Activated CD4-positive, alpha-beta memory T cell treated with anti-CD3 and anti-CD28 coated beads, Interleukin-2, amount 10 ng/mL, durations not matched to agents 7 days and 5 days (primary cell): ENCODE measurements around the gene ST6GALNAC4. TPM values are rescaled to one million over a fixed set of nuclear protein-coding genes. Genes with fewer than 3 reads are reported as not detected.
"Not testable (repeated sequence)": the region's sequence is repeated elsewhere in the genome, so short reads cannot be mapped to it uniquely, and the experiment has no call there.

Experiments
- CTCF ChIA-PET: fragments of 350-600 bp; sonication (Branson Sonifier 250); formaldehyde crosslinking; loops from one replicate; lab custom pipeline; 2021; ENCODE audit warnings: antibody characterized with exemption, inconsistent platforms; lab: Charles Lee
- POLR2A ChIA-PET: fragments of 350-600 bp; sonication (Branson Sonifier 250); formaldehyde crosslinking; loops from one replicate; lab custom pipeline; 2021; ENCODE audit warnings: antibody characterized with exemption; lab: Charles Lee
- DNase-seq: peaks from one replicate; pipeline ENCODE4 v3.0.0-alpha.2; 2020
- H3K27ac Mint-ChIP-seq: one replicate; pipeline ENCODE4 v1.8.0; 2021; ENCODE audit warnings: mild to moderate bottlenecking, mixed read lengths
- H3K27me3 Mint-ChIP-seq: one replicate; pipeline ENCODE4 v1.8.0; 2021; ENCODE audit warnings: mixed read lengths
- H3K36me3 Mint-ChIP-seq: one replicate; pipeline ENCODE4 v1.8.0; 2021; ENCODE audit warnings: low read depth, mixed read lengths
- H3K4me1 Mint-ChIP-seq: one replicate; pipeline ENCODE4 v1.8.0; 2021; ENCODE audit warnings: mixed read lengths
- H3K4me3 Mint-ChIP-seq: one replicate; pipeline ENCODE4 v1.8.0; 2021; ENCODE audit warnings: mild to moderate bottlenecking, mixed read lengths
- H3K9me3 Mint-ChIP-seq: one replicate; pipeline ENCODE4 v1.8.0; 2021; ENCODE audit warnings: mixed read lengths
- total RNA-seq, 2 experiments: library from RNA; stranded (reverse); gene quantifications; one replicate each; pipeline ENCODE4 v1.2.3, GENCODE V29; 2021

The ST6GALNAC4 gene
- total RNA-seq, 2 experiments from 2014 or later = 19.4 to 21.5 TPM

DNA sequence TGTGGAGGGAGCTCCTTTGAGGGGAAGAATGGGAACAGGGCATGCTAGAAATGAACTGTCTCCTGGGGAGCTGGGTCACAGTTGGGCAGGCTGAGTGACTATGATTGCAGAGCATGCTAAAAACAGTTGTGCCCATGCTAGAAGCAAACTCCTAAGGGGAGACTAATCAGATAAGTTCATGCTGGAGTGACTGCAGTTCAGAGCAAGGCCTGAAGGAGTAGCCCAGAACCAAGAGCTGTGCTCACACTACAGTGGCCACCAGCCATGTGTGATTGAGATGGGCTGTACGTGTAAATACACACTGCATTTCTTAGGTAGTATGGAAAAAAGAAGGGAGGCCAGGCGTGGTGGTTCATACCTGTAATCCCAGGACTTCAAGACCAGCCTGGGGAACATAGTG is 29.0 kb downstream of the ST6GALNAC4 start:
- CTCF ChIA-PET = interaction anchor here (0.6 to 1.0 kb wide), 4 partner anchors 18 to 34 kb away, joined by 3 to 5 read pairs (median 4); no protein-coding TSS in a partner anchor
- no peak for DNase-seq
- Mint-ChIP-seq H3K36me3 (peaks cover 68% of the 10 kb centered on the region), H3K4me3 (no peak overlapping the region), H3K27ac (no peak overlapping the region), H3K27me3 (no peaks in the 10 kb centered on the region), H3K4me1 (peaks cover 17% of the 10 kb centered on the region), H3K9me3 (no peaks in the 10 kb centered on the region)
- POLR2A ChIA-PET = interaction anchor here (0.7 kb wide), 1 partner anchor 12 kb away, joined by 3 read pairs; the partner anchor contains the start of gene ST6GALNAC6

GRCh38 chr9:127886401-127886972 is 30.4 kb downstream of the ST6GALNAC4 start:
- Mint-ChIP-seq H3K4me3 (no peak overlapping the region), H3K27me3 (no peaks in the 10 kb centered on the region), H3K36me3 (peaks cover 59% of the 10 kb centered on the region), H3K9me3 (no peaks in the 10 kb centered on the region), H3K4me1 (peaks cover 12% of the 10 kb centered on the region), H3K27ac (no peak overlapping the region)
- no peak for DNase-seq
- POLR2A ChIA-PET = no interaction called here
- CTCF ChIA-PET = interaction anchor here (1.0 kb wide), 1 partner anchor 16 kb away, joined by 5 read pairs; no protein-coding TSS in a partner anchor

DNA sequence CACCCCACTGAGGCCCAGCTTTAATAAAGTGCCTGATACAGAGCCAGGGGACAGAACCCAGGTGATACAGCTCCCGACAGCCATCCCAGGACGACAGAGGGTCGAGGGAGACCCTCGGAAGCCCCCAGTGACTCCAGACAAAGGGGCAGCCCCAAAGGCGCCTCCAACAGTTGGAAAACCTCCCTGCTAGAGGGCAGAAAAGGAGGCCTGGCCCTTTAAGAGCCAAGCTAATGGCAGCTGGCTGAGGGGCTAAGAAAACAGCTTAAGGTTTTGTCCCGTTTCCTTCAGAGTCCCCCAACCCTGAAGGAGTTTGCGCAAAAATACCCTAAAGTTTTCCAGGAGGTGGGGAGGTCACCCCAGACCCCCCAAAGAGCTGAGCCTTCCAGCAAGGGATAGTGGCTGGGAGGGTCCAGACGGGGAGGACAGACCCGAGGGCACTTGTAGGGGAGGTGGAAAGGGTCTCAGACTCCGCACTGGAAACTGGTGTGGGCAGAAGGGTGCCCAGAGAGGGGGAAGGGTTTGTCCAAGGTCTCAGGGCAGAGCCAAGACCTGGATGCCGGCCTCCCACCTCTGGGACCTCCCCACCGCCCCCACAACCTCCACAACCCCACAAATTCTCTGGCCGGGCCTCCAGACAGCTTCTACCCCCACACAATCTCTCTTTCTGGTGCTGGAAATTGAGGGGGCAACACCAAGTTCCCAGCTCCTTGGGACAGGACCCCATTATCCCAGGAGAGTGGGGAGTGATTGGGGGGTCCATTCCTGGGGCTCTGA is 31.1 kb downstream of the ST6GALNAC4 start:
- ChIA-PET POLR2A (interaction anchor here (0.6 to 1.4 kb wide), 3 partner anchors 12 to 19 kb away, joined by 3 to 4 read pairs (median 3); no protein-coding TSS in a partner anchor), CTCF (interaction anchor here (1.3 kb wide), 1 partner anchor 16 kb away, joined by 3 read pairs; no protein-coding TSS in a partner anchor)
- H3K4me3 Mint-ChIP-seq = no peak overlapping the region
- H3K4me1 Mint-ChIP-seq = peaks cover 10% of the 10 kb centered on the region
- no peak for DNase-seq
- H3K36me3 Mint-ChIP-seq = peaks cover 53% of the 10 kb centered on the region
- H3K27me3 Mint-ChIP-seq = no peaks in the 10 kb centered on the region
- H3K9me3 Mint-ChIP-seq = no peaks in the 10 kb centered on the region
- no peak overlapping the region for H3K27ac Mint-ChIP-seq

- Mint-ChIP-seq H3K36me3 (peaks cover 46% of the 10 kb centered on the region), H3K27me3 (no peaks in the 10 kb centered on the region), H3K4me3 (no peak overlapping the region), H3K27ac (no peak overlapping the region), H3K4me1 (peaks cover 10% of the 10 kb centered on the region), H3K9me3 (no peaks in the 10 kb centered on the region)
- CTCF ChIA-PET = interaction anchor here (1.3 kb wide), 1 partner anchor 15 kb away, joined by 3 read pairs; no protein-coding TSS in a partner anchor
- POLR2A ChIA-PET = interaction anchor here (0.6 to 1.4 kb wide), 3 partner anchors 13 to 152 kb away, joined by 3 to 4 read pairs (median 3); no protein-coding TSS in a partner anchor
- no peak for DNase-seq
These were observed 31.8 kb downstream of the ST6GALNAC4 start for GRCh38 chr9:127884976-127885490.

- Mint-ChIP-seq H3K9me3 (no peaks in the 10 kb centered on the region), H3K36me3 (peaks cover 43% of the 10 kb centered on the region), H3K27me3 (no peaks in the 10 kb centered on the region), H3K27ac (no peak overlapping the region), H3K4me1 (peaks cover 10% of the 10 kb centered on the region), H3K4me3 (no peak overlapping the region)
- ChIA-PET CTCF (no interaction called here), POLR2A (interaction anchor here (0.6 to 1.4 kb wide), 2 partner anchors 14 to 152 kb away, joined by 3 read pairs; no protein-coding TSS in a partner anchor)
- no peak for DNase-seq
These were observed 32.4 kb downstream of the ST6GALNAC4 start for GRCh38 chr9:127884427-127884911.

DNA sequence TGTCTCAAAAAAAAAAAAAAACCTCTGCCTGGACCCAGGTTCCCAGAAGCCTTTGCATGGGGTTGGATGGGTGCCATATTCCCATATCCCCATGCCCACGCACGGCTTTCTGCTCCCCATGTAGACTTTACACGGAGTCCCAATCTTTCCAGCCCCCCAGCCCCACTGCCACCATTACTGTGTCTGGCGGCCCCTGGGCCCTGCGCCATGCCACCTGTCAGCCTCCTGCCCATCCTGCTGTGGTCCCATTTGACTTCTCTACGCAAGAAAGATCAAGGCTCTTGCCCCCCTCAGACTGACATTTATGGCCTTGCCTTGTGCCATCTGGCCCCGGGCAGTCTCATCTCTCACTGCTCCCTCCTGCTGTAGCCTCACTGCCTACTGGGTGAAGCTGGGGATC is 32.9 kb downstream of the ST6GALNAC4 start:
- no peak for DNase-seq
- Mint-ChIP-seq H3K9me3 (no peaks in the 10 kb centered on the region), H3K4me1 (peaks cover 10% of the 10 kb centered on the region), H3K27me3 (no peaks in the 10 kb centered on the region), H3K27ac (peak overlapping the region; percentile 53), H3K4me3 (no peak overlapping the region), H3K36me3 (peaks cover 43% of the 10 kb centered on the region)
- POLR2A ChIA-PET = interaction anchor here (1.4 kb wide), 1 partner anchor 15 kb away, joined by 3 read pairs; no protein-coding TSS in a partner anchor
- CTCF ChIA-PET = interaction anchor here (0.6 kb wide), 1 partner anchor 14 kb away, joined by 3 read pairs; no protein-coding TSS in a partner anchor

DNA sequence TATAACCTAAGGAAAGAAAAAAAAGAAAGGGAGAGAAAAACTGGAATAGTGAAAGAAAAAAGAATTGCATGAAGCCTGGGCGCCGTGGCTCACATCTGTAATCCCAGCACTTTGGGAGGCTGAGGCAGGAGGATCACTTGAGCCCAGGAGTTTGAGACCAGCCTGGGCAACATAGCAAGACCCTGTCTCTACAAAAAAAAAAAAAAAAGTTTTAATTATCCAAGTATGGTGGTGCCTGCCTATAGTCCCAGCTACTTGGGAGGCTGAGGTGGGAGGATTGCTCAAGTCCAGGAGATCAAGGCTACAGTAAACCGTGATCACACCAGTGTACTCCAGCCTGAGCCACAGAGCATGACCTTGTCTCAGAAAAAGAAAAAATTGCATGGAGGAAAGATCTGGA is 35.1 kb downstream of the ST6GALNAC4 start:
- not testable (repeated sequence) for H3K9me3 Mint-ChIP-seq, H3K27me3 Mint-ChIP-seq, H3K4me3 Mint-ChIP-seq, H3K27ac Mint-ChIP-seq, DNase-seq
- Mint-ChIP-seq H3K4me1 (peaks cover 11% of the 10 kb centered on the region), H3K36me3 (peaks cover 34% of the 10 kb centered on the region)
- CTCF ChIA-PET = interaction anchor here (0.7 to 2.9 kb wide), 8 partner anchors 8 to 147 kb away, joined by 3 to 17 read pairs (median 4); partner anchors contain the start of gene TOR2A
- POLR2A ChIA-PET = interaction anchor here (1.4 to 1.7 kb wide), 2 partner anchors 13 to 39 kb away, joined by 3 to 4 read pairs; no protein-coding TSS in a partner anchor

- Mint-ChIP-seq H3K27me3 (no peaks in the 10 kb centered on the region), H3K27ac (no peak overlapping the region), H3K4me1 (peaks cover 11% of the 10 kb centered on the region), H3K36me3 (peaks cover 21% of the 10 kb centered on the region), H3K4me3 (no peak overlapping the region), H3K9me3 (no peaks in the 10 kb centered on the region)
- ChIA-PET POLR2A (no interaction called here), CTCF (interaction anchor here (1.6 kb wide), 1 partner anchor 10 kb away, joined by 5 read pairs; no protein-coding TSS in a partner anchor)
- DNase-seq = no peak
These were observed 36.7 kb downstream of the ST6GALNAC4 start for GRCh38 chr9:127880143-127880542.

- Mint-ChIP-seq H3K4me1 (peaks cover 2% of the 10 kb centered on the region), H3K4me3 (no peak overlapping the region), H3K36me3 (peaks cover 7% of the 10 kb centered on the region), H3K27ac (no peak overlapping the region), H3K27me3 (no peaks in the 10 kb centered on the region), H3K9me3 (no peaks in the 10 kb centered on the region)
- no peak for DNase-seq
- ChIA-PET POLR2A (interaction anchor here (0.8 kb wide), 1 partner anchor 9 kb away, joined by 4 read pairs; no protein-coding TSS in a partner anchor), CTCF (interaction anchor here (0.6 to 0.7 kb wide), 2 partner anchors 66 to 614 kb away, joined by 3 to 8 read pairs; no protein-coding TSS in a partner anchor)
These were observed 38.0 kb downstream of the ST6GALNAC4 start for GRCh38 chr9:127878652-127879390.

DNA sequence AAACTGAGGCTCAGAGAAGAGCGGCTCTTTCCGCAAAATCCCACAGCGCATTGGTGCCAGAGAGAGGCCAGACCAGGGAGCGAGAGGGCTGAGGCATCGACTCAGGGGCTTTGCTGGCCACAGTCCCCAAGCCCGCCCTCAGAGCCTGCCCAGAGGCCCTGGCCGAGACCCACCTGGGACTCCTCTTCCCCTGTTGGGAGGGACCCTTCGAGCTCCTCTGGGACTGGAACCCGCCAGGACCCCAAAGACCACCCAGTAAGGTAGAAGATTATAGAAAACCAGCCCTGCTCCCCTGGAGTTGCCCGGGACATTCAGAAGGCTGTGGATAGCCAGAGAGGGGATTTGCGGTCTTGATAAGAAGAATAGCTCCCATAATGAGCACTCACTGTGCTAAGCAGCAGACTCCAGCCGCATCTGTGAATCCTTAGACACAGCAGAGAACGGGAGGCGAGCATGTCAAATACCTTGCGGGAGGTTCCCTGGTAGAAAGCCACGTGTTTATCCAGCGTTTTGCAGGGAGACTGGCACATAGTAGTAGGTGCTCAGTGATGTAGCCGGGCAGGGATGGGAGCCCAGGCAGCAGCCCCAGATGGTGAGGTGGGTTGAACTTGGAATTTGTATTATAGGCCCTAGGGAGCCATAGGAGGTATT is 38.7 kb downstream of the ST6GALNAC4 start:
- no peak for DNase-seq
- Mint-ChIP-seq H3K9me3 (no peaks in the 10 kb centered on the region), H3K36me3 (peaks cover 7% of the 10 kb centered on the region), H3K27me3 (no peaks in the 10 kb centered on the region), H3K27ac (no peak overlapping the region), H3K4me1 (peaks cover 2% of the 10 kb centered on the region), H3K4me3 (no peak overlapping the region)
- ChIA-PET CTCF (interaction anchor here (0.6 kb wide), 1 partner anchor 615 kb away, joined by 3 read pairs; no protein-coding TSS in a partner anchor), POLR2A (interaction anchor here (0.8 kb wide), 1 partner anchor 8 kb away, joined by 4 read pairs; no protein-coding TSS in a partner anchor)

DNA sequence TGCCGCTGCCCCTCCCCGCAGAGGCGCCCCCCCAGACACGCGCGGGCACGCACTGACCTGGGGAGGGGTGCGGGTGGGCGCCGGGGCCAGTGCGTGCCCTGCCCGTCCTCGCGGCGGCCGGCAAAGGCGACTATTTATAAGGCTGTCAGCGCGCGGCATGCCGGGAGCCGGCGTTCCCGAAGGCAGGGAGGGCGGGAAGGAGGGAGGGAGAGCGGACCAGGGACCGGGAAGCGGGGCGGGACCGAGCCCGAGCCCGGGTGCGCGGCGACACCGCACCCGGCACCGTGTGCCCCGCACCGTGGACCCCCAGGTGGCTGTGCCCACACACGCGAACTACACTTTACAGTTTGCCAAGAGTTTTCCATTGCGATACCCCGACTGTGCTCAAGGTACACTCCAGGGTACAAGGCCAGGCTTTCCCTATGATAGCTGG is 39.3 kb downstream of the ST6GALNAC4 start, which contains the start of gene AK1:
Gene AK1, minus strand, starts transcription at position 110 of the 433 bp plus-strand sequence. CDS start 3,058 bp downstream, outside the sequence.
- ChIA-PET POLR2A (no interaction called here), CTCF (no interaction called here)
- Mint-ChIP-seq H3K27me3 (no peaks in the 10 kb centered on the region), H3K4me3 (no peak within 1 kb of the TSS), H3K9me3 (no peaks in the 10 kb centered on the region), H3K27ac (no peak within 1 kb of the TSS), H3K36me3 (peaks cover 7% of the 10 kb centered on the region), H3K4me1 (peaks cover 2% of the 10 kb centered on the region)
- DNase-seq = no peak
